Activated CD8-positive, alpha-beta memory T cell treated with anti-CD3 and anti-CD28 coated beads, Interleukin-2, amount 50 U/mL, for 1 hour (primary cell): ENCODE data around the gene PPIB.
"Not testable (repeated sequence)": the region's sequence is repeated elsewhere in the genome, so short reads cannot be mapped to it uniquely, and the experiment has no call there.

Experiments
- DNase-seq: peaks from one replicate; pipeline ENCODE4 v3.0.0-alpha.2; 2020; ENCODE audit errors: extremely low read depth

The PPIB gene

DNA sequence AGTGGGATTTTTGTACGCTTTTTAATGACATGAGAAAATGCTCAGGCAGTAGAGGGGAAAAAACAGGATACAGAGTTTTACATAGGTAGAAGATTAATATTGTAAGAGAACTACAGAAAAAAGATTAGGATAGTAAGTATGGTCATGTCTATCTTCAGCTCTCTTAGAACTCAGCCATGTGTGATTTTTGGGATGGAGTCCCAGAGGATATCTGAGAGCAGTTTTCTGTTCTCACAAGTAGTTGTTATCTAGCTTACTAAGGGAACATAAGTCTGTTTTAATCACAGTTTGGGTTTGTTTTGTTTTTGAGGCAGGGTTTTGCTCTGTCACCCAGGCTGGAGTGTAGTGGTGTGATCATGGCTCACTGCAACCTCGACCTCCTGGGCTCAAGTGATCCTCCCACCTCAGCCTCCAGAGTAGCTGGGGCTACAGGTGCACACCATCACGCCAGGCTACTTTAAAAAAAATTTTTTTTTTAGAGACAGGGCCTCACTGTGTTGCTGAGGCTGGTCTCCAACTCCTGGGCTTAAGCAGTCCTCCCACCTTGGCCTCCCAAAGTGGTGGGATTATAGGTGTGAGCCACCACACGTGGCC is 52.6 kb downstream of the PPIB start:
- DNase-seq, result not testable (repeated sequence)

- DNase-seq, result no peak
Observed at GRCh38 chr15:64107337-64107736, 55.5 kb downstream of the PPIB start.
